HCT116 (cell line): ENCODE data around the gene MYH6. TPM values are rescaled to one million over a fixed set of nuclear protein-coding genes. Genes with fewer than 3 reads are reported as not detected.

Experiments used
- ATAC-seq: fragments of 200-7000 bp; cut with Tn5 transposase; 2 replicates; pipeline ENCODE4 v1.9.1; 2020; ENCODE audit warnings: mild to moderate bottlenecking, moderate library complexity
- BruUV-seq: library from RNA; stranded (reverse); fragments of 400-500 nt; replicated peaks from 2 replicates; lab custom pipeline; 2021; lab: Mats Ljungman, UMichigan
- CTCF ChIA-PET: fragments of 300-600 bp; sonication (Branson Sonifier 250); formaldehyde crosslinking; loops from one replicate; lab custom pipeline; 2021; ENCODE audit warnings: antibody characterized with exemption; lab: Charles Lee
- POLR2A ChIA-PET: fragments of 300-600, 350-600 bp; sonication (Branson Sonifier 250); formaldehyde crosslinking; loops from one replicate; lab custom pipeline; 2021; ENCODE audit warnings: antibody characterized with exemption; lab: Charles Lee
- RAD21 ChIA-PET, 2 experiments: fragments of 300-600 bp; sonication (Branson Sonifier 250); formaldehyde crosslinking; loops; one replicate each; lab custom pipeline; 2023; ENCODE audit warnings: low total read pairs in 2 of 2; ENCODE audit not compliant: uncharacterized antibody in 2 of 2, unreplicated experiment in 2 of 2, low non-redundant PET in 1 of 2; lab: Charles Lee
- DNase-seq: peaks from one replicate; pipeline ENCODE4 v3.0.0-alpha.2; 2010; ENCODE audit warnings: low read depth, low spot score
- H2AFZ ChIP-seq: fragments of 200-600 bp; shearing (Covaris generic), sonication (generic); 2 replicates; pipeline ENCODE4 v1.6.1; 2017; ENCODE audit warnings: low read depth, mixed run types, mixed read lengths, antibody characterized with exemption, low read length; ENCODE audit not compliant: poor library complexity, severe bottlenecking
- H3K27ac ChIP-seq: 2 replicates; pipeline ENCODE4 v1.5.1; 2012; ENCODE audit warnings: low read depth, low read length
- H3K27me3 ChIP-seq: fragments of 200-600 bp; sonication (generic); 2 replicates; pipeline ENCODE4 v1.6.1; 2016; ENCODE audit warnings: mixed run types, low read length, mixed read lengths; ENCODE audit not compliant: insufficient read depth
- H3K36me3 ChIP-seq, 2 experiments: fragments of 200-500 bp in 1 of 2; fragments of 200-600 bp in 1 of 2; sonication (Bioruptor generic) in 1 of 2; sonication (generic) in 1 of 2; 2 replicates each; pipeline versions ENCODE4 v1.5.1 to v1.6.1; 2014 to 2016; ENCODE audit warnings: low read length in 2 of 2, inconsistent platforms in 1 of 2, mixed read lengths in 1 of 2, mixed run types in 1 of 2; ENCODE audit not compliant: insufficient read depth in 2 of 2, control insufficient read depth in 1 of 2
- H3K4me1 ChIP-seq, 2 experiments: fragments of 200-600 bp in 1 of 2; sonication (generic) in 1 of 2; 2 replicates each; pipeline versions ENCODE4 v1.5.1 to v1.6.1; 2012 to 2017; ENCODE audit warnings: low read length in 2 of 2, inconsistent platforms in 1 of 2, mild to moderate bottlenecking in 1 of 2, mixed read lengths in 1 of 2, mixed run types in 1 of 2, moderate library complexity in 1 of 2; ENCODE audit not compliant: insufficient read depth in 2 of 2, control insufficient read depth in 1 of 2
- H3K4me2 ChIP-seq: fragments of 200-600 bp; sonication (generic); 2 replicates; pipeline ENCODE4 v1.6.1; 2017; ENCODE audit warnings: mixed run types, low read length, mixed read lengths
- H3K4me3 ChIP-seq, 2 experiments: fragments of 200-600 bp in 1 of 2; sonication (generic) in 1 of 2; replicated peaks in 1 of 2; 2 replicates each; pipeline ENCODE4 v1.5.1; 2011 to 2016; ENCODE audit warnings: low read length in 2 of 2, control low read depth in 1 of 2, low read depth in 1 of 2, mild to moderate bottlenecking in 1 of 2, mixed read lengths in 1 of 2, mixed run types in 1 of 2
- H3K79me2 ChIP-seq: fragments of 200-600 bp; sonication (generic); 2 replicates; pipeline ENCODE4 v1.6.1; 2017; ENCODE audit warnings: mild to moderate bottlenecking, mixed run types, low read length, moderate library complexity, mixed read lengths; ENCODE audit not compliant: insufficient read depth
- H3K9ac ChIP-seq: fragments of 200-600 bp; sonication (generic); 2 replicates; pipeline ENCODE4 v1.6.1; 2016; ENCODE audit warnings: low read length, mixed read lengths
- H3K9me2 ChIP-seq: fragments of 200-600 bp; sonication (generic), shearing (Covaris generic); 2 replicates; pipeline ENCODE4 v1.6.1; 2017; ENCODE audit warnings: mixed run types, mild to moderate bottlenecking, moderate library complexity; ENCODE audit not compliant: insufficient read depth
- H3K9me3 ChIP-seq, 2 experiments: fragments of 200-500 bp in 1 of 2; fragments of 200-600 bp in 1 of 2; sonication (Bioruptor generic) in 1 of 2; sonication (generic) in 1 of 2; 2 replicates each; pipeline ENCODE4 v1.6.1; 2014 to 2017; ENCODE audit warnings: low read length in 2 of 2, mixed read lengths in 2 of 2, inconsistent platforms in 1 of 2, low read depth in 1 of 2, mild to moderate bottlenecking in 1 of 2, mixed run types in 1 of 2, moderate library complexity in 1 of 2; ENCODE audit not compliant: control insufficient read depth in 1 of 2, insufficient read depth in 1 of 2
- H4K20me1 ChIP-seq: fragments of 200-600 bp; sonication (generic), shearing (Covaris generic); 2 replicates; pipeline ENCODE4 v1.6.1; 2017; ENCODE audit warnings: mixed run types, mild to moderate bottlenecking, moderate library complexity; ENCODE audit not compliant: insufficient read depth
- ATF3 ChIP-seq: IDR thresholded peaks from 2 replicates; pipeline ENCODE4 v1.6.1; 2012
- CBX3 ChIP-seq: IDR thresholded peaks from 2 replicates; pipeline ENCODE4 v1.6.1; 2012; ENCODE audit warnings: low read depth
- CEBPB ChIP-seq: IDR thresholded peaks from 2 replicates; pipeline ENCODE4 v1.6.1; 2012; ENCODE audit warnings: low read depth
- CTCF ChIP-seq, 3 experiments: fragments of 200-600 bp in 1 of 3; sonication (generic) in 1 of 3; IDR thresholded peaks in 2 of 3; conservative IDR thresholded peaks in 1 of 3; 2 replicates each; pipeline ENCODE4 v1.5.1; 2012 to 2017; ENCODE audit warnings: low read depth in 2 of 3, low read length in 2 of 3, antibody characterized with exemption in 1 of 3, borderline replicate concordance in 1 of 3, control low read depth in 1 of 3, mild to moderate bottlenecking in 1 of 3, mixed read lengths in 1 of 3, mixed run types in 1 of 3, moderate library complexity in 1 of 3; ENCODE audit not compliant: insufficient read depth in 1 of 3
- EGR1 ChIP-seq: IDR thresholded peaks from 2 replicates; pipeline ENCODE4 v1.6.1; 2012; ENCODE audit warnings: low read depth
- ELF1 ChIP-seq: IDR thresholded peaks from 2 replicates; pipeline ENCODE4 v1.6.1; 2012; ENCODE audit warnings: low read depth, borderline replicate concordance
- FOSL1 ChIP-seq: IDR thresholded peaks from 2 replicates; pipeline ENCODE4 v1.6.1; 2012; ENCODE audit warnings: low read depth
- JUND ChIP-seq: IDR thresholded peaks from 2 replicates; pipeline ENCODE4 v1.6.1; 2012
- POLR2A ChIP-seq: IDR thresholded peaks from 2 replicates; pipeline ENCODE4 v1.7.0; 2011; ENCODE audit warnings: borderline replicate concordance; ENCODE audit not compliant: insufficient read depth, insufficient read length; ENCODE audit errors: extremely low read depth
- RAD21 ChIP-seq: IDR thresholded peaks from 2 replicates; pipeline ENCODE4 v1.6.1; 2012; ENCODE audit warnings: low read depth, mild to moderate bottlenecking
- REST ChIP-seq: IDR thresholded peaks from 2 replicates; pipeline ENCODE4 v1.6.1; 2012; ENCODE audit warnings: low read depth
- SIN3A ChIP-seq: IDR thresholded peaks from 2 replicates; pipeline ENCODE4 v1.6.1; 2012; ENCODE audit warnings: low read depth
- SRF ChIP-seq: IDR thresholded peaks from 2 replicates; pipeline ENCODE4 v1.6.1; 2012; ENCODE audit warnings: low read depth
- ZBTB33 ChIP-seq: IDR thresholded peaks from 2 replicates; pipeline ENCODE4 v1.6.1; 2011; ENCODE audit warnings: mild to moderate bottlenecking, low read length, moderate library complexity; ENCODE audit not compliant: insufficient replicate concordance; ENCODE audit errors: extremely low read depth
- ZNF274 ChIP-seq: fragments of 200-500 bp; sonication (Bioruptor generic); IDR thresholded peaks from 2 replicates; pipeline ENCODE4 v1.6.1; 2014; ENCODE audit warnings: mild to moderate bottlenecking, low read depth, low read length, inconsistent platforms
- intact Hi-C: fragments of 100-400 bp; cut with micrococcal nuclease; formaldehyde crosslinking; loops from 2 replicates; pipeline ENCODE4 v1.10.0; 2022
- total RNA-seq: library from RNA; stranded (reverse); gene quantifications from one replicate; pipeline ENCODE4 v1.2.1, GENCODE V29; 2021; ENCODE audit not compliant: unreplicated experiment

MYH6 gene
- total RNA-seq, 1 experiment from 2014 or later, result not detected

GRCh38 chr14:23442721-23443356 is 34.8 kb upstream of the MYH6 start (continued):
- no peak for TF ChIP-seq ZNF274
- no peak for TF ChIP-seq CBX3
- TF ChIP-seq ZBTB33, result no peak
- no peak for TF ChIP-seq RAD21
- TF ChIP-seq JUND, result no peak
- no peak for TF ChIP-seq FOSL1

GRCh38 chr14:23441076-23441475 is 33.0 kb upstream of the MYH6 start:
- Histone ChIP-seq H3K9ac (no peak overlapping the region), H3K9me2 (no peaks in the 10 kb centered on the region), H4K20me1 (no peaks in the 10 kb centered on the region), H3K36me3 (no peaks in the 10 kb centered on the region), H3K4me3 (no peak overlapping the region), H3K79me2 (no peaks in the 10 kb centered on the region), H3K9me3 (no peaks in the 10 kb centered on the region), H3K4me2 (no peak overlapping the region), H2AFZ (no peak overlapping the region), H3K27me3 (peaks cover 6% of the 10 kb centered on the region; the same call in 1 of the 2 replicates), H3K27ac (no peak overlapping the region), H3K4me1 (no peaks in the 10 kb centered on the region)
- POLR2A ChIA-PET, result no interaction called here
- BruUV-seq, result no TSS peak
- RAD21 ChIA-PET, result no interaction called here
- ATAC-seq (no peak), DNase-seq (no peak)
- CTCF ChIA-PET, result interaction anchor here (0.6 kb wide), 1 partner anchor 112 kb away, joined by 3 read pairs; no protein-coding TSS in a partner anchor
- intact Hi-C loops, result no loop called here
- no peak for TF ChIP-seq SRF
- TF ChIP-seq REST, result no peak
- TF ChIP-seq CEBPB, result no peak
- no peak for TF ChIP-seq CTCF (IDR thresholded peaks at IDR 0.05 in 2 of 3, conservative IDR thresholded peaks at IDR 0.05 in 1 of 3; ENCODE audit: borderline replicate concordance in 1 of 3, insufficient read depth in 1 of 3, low read depth in 2 of 3, low read length in 2 of 3)
- no peak for TF ChIP-seq EGR1
- TF ChIP-seq SIN3A, result no peak
- no peak for TF ChIP-seq POLR2A
- no peak for TF ChIP-seq ZNF274
- no peak for TF ChIP-seq RAD21
- TF ChIP-seq ELF1, result no peak
- TF ChIP-seq ATF3, result no peak
- TF ChIP-seq ZBTB33, result no peak
